Femur (tissue), 1 donor: ENCODE measurements around the gene FAM177B.
"Not testable (repeated sequence)": the region's sequence is repeated elsewhere in the genome, so short reads cannot be mapped to it uniquely, and the experiment has no call there.

Experiments used
- DNase-seq: peaks from one replicate; pipeline ENCODE4 v3.0.0-alpha.2; 2017

The FAM177B gene

GRCh38 chr1:222741630-222742457, 4.8 kb downstream of the FAM177B start:
- not testable (repeated sequence) for DNase-seq

DNA sequence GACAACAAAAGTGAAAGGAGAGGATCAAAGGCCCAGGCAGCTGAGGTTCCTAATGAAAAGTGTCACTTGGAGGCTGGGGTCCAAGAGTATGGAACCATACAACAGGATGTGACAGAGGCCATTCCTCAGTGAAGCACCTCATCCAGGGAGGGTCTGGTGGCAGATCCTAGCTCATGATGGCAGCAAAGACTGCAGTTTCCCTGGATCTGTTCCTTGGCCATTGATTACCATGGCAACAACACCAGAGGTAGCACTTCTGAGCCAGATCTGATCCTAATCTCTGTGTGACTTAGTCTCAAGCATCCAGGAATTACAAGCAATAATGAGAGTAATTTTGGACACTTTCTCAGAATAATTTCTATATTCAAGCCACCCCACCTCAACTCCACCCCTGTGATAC, 12.9 kb downstream of the FAM177B start:
- no peak for DNase-seq

DNA sequence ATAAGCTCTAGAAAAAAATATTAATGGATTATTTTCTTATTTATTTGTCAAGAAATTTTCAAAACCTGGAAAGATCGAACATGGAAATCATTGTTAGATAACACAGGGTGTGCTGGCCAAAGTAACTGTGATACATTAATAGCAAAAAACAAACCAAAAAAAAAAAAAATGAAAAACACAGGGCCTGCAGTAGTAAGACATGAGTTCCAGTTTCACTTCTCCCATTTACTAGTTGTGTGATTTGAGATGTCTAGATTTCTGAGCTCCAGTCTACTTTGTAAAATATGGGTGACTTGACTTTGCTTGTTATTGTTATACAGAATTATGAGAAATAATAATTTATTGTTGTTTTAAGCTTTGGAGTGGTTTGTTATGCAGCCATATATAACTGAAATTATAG, 13.6 kb downstream of the FAM177B start:
- DNase-seq: no peak

- DNase-seq: no peak
These were observed 14.3 kb downstream of the FAM177B start for GRCh38 chr1:222751255-222751654.

GRCh38 chr1:222754366-222755139, 17.6 kb downstream of the FAM177B start:
- DNase-seq: peak; percentile 75

- peak; percentile 44 for DNase-seq
These were observed 20.8 kb downstream of the FAM177B start for GRCh38 chr1:222757646-222758268.

- DNase-seq: no peak
These were observed 22.5 kb downstream of the FAM177B start for GRCh38 chr1:222759451-222760035.

DNA sequence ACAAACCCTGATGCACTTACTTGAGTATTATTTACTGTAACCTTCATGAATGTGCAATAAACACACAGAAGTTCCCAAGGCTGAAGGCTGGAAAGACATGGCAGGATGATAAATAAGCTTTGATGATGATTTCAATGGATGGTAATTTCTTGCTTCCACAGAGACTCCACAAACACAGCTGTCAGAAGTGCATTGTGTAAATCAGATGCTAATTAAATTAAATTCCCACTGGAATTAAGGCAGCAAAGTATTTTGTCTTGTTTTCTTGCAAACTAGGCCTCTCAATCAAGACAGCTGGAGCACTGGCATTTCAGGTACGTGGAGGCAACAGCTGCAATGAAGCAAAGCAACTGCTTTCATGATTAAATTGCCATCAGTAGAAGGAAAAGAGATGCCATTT, 24.1 kb downstream of the FAM177B start:
- no peak for DNase-seq

GRCh38 chr1:222762178-222762577, 25.2 kb downstream of the FAM177B start:
- not testable (repeated sequence) for DNase-seq

GRCh38 chr1:222767152-222767571, 30.2 kb downstream of the FAM177B start:
- DNase-seq: no peak

DNA sequence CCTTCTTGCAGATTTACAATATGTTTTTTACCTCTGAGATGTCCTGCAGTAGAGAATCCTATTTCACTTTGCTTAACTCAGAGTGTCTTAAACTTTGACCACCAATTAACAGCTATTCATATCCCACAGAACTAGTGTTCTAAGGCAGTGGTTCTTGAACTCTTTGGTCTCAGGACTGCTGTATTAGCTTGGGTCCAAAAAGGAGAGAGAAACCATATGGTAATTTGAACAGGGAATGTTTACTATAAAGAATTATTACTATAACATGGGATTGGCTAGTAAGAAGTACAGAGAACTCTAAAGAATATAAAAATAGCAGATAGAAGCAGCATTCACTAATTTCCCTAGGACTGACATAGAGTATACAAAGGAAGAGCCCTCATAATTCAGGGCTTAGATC, 31.6 kb downstream of the FAM177B start:
- DNase-seq: no peak

DNA sequence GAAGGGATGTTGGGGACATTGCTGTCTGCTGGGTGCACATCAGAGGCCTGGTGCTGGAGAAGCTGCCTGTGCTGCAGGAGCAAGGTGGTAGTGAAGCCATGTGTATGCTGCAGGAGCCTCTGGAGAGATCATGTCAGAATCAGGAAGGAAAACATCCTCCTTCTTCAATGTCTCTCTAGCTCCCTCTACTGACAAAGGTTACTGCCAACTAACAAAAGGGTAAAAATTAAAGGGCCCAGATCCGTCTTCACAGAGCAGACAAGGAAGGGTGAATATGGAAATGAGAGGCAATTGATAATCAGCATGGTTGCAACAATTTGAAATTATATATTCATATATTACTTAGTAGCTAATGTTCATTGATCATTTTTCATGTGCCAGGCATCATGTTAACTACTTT, 32.2 kb downstream of the FAM177B start:
- DNase-seq: no peak

GRCh38 chr1:222769971-222770620, 33.1 kb downstream of the FAM177B start:
- DNase-seq: no peak

DNA sequence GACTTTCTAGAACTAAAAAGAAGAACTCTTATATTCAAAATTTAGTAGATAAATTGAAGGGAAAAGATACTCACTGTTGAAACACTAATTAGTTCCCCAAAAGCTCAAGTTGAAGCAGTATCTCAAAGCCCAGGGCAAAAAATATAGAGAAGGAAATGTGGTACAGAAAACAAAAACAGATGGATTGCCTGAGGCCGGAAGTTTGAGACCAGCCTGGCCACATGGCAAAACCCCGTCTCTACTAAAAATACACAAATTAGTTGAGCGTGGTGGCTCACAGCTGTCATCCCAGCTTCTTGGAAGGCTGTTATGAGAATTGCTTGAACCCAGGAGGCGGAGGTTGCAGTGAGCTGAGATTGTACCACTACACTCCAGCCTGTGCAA, 36.0 kb downstream of the FAM177B start:
- peak; percentile 67 for DNase-seq

GRCh38 chr1:222777463-222777862, 40.5 kb downstream of the FAM177B start:
- no peak for DNase-seq

DNA sequence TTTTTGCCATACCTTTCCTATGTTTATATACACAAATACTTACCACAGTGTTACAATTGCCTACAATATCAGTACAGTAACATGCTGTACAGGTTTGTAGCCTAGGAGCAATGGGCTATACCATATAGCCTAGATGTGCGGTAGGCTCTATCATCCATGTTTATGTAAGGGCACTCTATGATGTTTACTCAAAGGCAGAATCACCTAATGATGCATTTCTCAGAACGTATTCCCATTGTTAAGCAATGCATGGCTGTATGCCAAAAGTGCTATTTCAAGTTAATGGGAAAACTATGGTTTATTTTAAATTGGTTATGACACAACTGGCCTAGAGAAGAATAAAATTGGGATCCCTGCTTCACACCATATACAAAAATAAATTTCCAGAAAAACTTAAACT, 41.0 kb downstream of the FAM177B start:
- DNase-seq: no peak

- DNase-seq: no peak
These were observed 44.2 kb downstream of the FAM177B start for GRCh38 chr1:222781251-222781650.

DNA sequence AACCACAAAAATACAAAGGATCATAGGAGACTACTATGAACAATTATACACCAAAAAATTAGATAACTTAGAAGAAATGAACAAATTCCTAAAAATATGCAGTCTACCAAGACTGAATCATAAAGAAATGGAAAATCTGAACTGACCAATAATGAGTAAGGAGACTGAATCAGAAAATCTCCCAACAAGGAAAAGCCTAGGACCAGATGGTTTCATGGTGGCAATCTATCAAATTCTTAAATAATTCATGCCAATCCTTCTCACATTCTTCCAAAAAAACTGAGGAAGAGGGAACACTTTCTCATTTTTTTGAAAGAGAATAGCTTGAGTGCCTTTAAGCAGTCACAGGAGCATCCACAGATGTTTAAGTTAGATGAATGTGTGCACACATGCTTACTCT, 46.0 kb downstream of the FAM177B start:
- no peak for DNase-seq

DNA sequence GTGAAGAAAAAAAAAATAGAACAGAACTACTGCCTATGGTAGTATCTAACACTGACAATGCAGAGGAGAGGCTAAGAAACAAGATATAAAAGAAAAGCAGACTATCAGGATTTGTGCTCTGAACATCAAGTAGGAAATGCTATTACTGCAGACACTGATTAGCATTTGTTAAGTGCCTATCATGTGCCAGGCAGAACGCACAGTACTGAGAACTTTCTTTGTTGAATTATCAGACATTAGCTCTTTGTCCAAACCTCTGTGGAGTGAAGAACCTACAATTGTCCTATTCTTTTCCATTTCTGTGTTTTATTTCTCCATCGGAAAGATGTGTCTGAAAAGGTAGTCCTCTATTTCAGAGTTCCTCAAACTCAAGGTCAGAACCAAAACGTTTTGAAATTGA, 47.4 kb downstream of the FAM177B start:
- no peak for DNase-seq

- DNase-seq: no peak
These were observed 47.9 kb downstream of the FAM177B start for GRCh38 chr1:222784916-222785315.

DNA sequence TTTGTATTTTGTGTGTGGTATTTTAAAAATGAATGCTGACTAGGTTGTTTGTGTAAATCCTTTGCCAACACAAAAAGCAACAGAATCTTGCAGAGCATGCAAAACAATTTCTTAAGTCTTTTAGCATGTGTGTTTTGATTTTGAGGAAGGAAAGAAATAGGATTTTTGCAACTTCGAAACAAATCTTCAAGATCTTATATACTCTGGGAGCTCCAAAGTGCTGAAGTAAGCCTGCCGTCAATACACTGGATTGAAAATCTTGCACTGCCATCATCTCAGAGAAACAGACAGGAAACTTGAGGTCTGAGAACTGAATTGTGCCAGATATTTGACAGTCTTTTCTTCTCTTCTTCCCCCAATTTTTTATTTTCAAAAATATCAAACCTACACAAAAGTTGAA, 48.5 kb downstream of the FAM177B start:
- no peak for DNase-seq

DNA sequence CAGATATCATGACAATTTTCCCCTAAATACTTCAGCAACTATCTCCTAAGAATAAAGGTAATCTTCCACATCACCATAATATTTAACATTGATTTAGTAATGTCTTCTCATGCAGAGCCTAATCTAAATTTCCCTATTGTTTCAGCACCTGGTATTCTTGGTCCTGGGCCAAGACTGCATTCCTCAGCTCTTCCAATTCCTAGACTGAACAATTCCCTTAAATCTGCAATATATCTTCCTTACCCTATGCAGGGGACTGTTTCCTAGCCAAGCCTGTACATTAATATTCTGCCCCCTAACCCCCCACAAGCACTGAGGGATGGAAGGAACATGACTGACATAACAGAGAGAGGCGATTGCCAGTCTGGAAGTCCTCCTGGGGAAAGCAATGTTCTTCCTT, 49.1 kb downstream of the FAM177B start:
- DNase-seq: no peak

DNA sequence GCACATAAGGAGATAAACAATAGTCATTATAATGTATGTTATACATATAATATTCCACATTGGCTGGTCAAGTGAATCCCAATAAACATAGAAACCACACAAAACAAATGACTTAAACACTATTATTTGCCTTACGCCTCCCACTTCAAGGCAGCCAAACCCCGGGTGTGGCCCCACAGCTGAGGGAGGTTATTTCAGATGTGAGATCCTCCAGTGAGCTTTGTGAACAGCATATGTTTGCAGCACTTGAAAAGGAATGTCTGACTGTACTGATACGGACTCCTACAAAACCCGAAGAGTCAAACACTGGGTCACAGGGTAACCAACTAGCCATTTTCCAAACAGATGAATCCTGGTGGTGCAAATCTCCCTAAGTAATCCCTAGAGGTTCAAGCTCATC, 50.7 kb downstream of the FAM177B start:
- peak; percentile 60 for DNase-seq
